ENCODE results near the gene SNRPA1.

Gene SNRPA1

DNA sequence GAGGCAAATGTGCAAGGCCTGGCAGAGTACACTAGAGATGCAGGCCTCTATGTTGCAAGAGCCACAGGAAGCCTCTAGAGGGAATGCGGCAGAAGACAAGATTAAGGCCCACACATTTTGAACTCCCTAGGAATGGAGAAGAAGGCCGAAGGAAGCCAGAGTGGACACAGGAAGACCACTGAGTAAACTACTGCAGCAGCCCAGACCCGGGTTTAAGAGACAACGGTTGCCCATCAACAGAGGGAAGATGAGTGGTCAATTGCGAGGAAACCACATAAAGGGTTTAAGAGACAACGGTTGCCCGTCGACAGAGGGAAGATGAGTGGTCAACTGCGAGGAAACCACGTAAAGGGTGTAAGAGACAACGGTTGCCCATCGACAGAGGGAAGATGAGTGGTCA lies 57.8 kb downstream of the SNRPA1 start:
- no peak for DNase-seq

DNA sequence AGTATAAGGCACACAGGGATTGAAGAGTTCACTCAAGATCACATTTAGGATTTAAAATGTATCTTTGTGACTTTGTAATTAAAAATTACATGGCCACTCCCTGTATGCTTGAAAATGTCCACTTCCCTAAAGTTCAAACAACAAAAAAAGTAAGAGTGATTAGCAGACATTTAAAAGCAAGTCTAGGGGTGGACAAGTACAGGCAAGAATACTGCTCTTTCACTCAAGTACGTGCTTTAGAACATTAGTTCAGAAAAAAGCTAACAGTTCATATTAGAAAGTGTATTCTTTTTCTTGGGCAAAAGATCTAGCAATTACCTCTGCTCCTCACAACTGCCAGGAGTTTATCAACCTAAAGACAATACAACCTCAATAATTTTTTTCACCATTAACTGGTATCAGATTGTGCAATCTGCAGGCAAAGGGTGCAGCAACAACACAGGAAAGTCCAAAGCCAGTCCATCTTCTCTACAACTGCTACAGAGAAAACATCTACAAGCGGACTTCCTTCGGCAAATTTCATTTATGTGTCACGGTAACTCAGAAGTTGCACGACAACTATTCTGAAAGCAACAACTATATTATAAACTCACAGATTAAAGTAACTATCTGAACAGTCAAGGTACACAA lies 61.3 kb downstream of the SNRPA1 start:
- DNase-seq = no peak

DNA sequence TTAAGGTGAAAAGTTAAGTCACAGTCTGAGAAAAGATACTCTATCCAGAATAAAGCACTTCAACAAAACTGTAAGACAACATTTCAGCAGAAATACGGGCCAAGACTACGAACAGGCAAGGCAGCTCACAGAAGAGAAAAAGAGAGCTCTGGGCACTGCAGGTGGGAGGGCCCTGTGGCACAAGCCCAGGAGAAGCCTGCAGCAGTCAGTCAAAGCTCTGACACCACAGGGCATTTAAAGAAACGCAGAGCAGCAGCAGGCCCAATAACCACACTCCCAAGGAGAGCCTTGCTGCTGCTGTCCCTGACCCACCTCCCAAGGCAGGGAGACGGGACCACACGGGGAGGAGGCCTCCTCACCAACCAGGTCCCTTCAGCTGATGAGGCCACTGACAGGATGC lies 62.4 kb downstream of the SNRPA1 start:
- DNase-seq = no peak
